ENCODE data around the gene PLD5. TPM values are rescaled to one million over a fixed set of nuclear protein-coding genes. Genes with fewer than 3 reads are reported as not detected.

Gene PLD5
- total and polyA plus RNA-seq, 11 donors, result 0.05 to 0.96 (median 0.21) TPM; not detected in 2

GRCh38 chr1:242449661-242450060 is 74.8 kb downstream of the PLD5 start:
- Histone ChIP-seq H3K9me3 (no peaks in the 10 kb centered on the region), H3K27me3 (peaks cover 0 to 38% (median 0%) of the 10 kb centered on the region in 9 donors), H3K36me3 (no peaks in the 10 kb centered on the region), H3K4me3 (no peak overlapping the region), H3K27ac (no peak overlapping the region), H3K4me1 (no peaks in the 10 kb centered on the region)
- ATAC-seq (no peak), DNase-seq (no peak)
- intact Hi-C loops (cut with DNase I), result loop anchor here in 4 of 10 donors (5.0 to 10.0 kb wide), 3 partner anchors 425 to 875 kb away; no protein-coding TSS in a partner anchor
- TF ChIP-seq POLR2A (IDR thresholded peaks at IDR 0.05) (no peak), CTCF (IDR thresholded peaks at IDR 0.05) (no peak)
- 68 to 73% (median 71%) methylated on average over 9 of the region's 9 CpGs for WGBS, 4 donors

GRCh38 chr1:242448910-242449645 is 75.4 kb downstream of the PLD5 start:
- 48 to 56% (median 51%) methylated on average over 12 of the region's 12 CpGs for WGBS, 4 donors

GRCh38 chr1:242447689-242448088 is 76.8 kb downstream of the PLD5 start:
- intact Hi-C loops (cut with DNase I), result no loop called here
- 57 to 73% (median 62%) methylated on average over 7 of the region's 7 CpGs for WGBS, 4 donors
- Histone ChIP-seq H3K36me3 (no peaks in the 10 kb centered on the region), H3K4me3 (no peak overlapping the region), H3K9me3 (no peaks in the 10 kb centered on the region), H3K4me1 (no peaks in the 10 kb centered on the region), H3K27ac (no peak overlapping the region), H3K27me3 (peaks cover 0 to 32% (median 0%) of the 10 kb centered on the region in 9 donors)
- ATAC-seq (no peak), DNase-seq (no peak)
- TF ChIP-seq POLR2A (IDR thresholded peaks at IDR 0.05), result no peak
- TF ChIP-seq CTCF (IDR thresholded peaks at IDR 0.05), result no peak

More at GRCh38 chr1:242448910-242449645, 75.4 kb downstream of the PLD5 start:
- Histone ChIP-seq H3K27ac (no peak overlapping the region), H3K4me3 (no peak overlapping the region), H3K27me3 (peaks cover 0 to 38% (median 0%) of the 10 kb centered on the region in 9 donors), H3K9me3 (no peaks in the 10 kb centered on the region), H3K36me3 (no peaks in the 10 kb centered on the region), H3K4me1 (no peaks in the 10 kb centered on the region)
- TF ChIP-seq CTCF (IDR thresholded peaks at IDR 0.05), result no peak
- TF ChIP-seq POLR2A (IDR thresholded peaks at IDR 0.05), result no peak
- intact Hi-C loops (cut with DNase I), result no loop called here
- DNase-seq, result no peak
- no peak for ATAC-seq

- H3K4me3 ChIP-seq, result no peak overlapping the region
- 86 to 95% (median 89%) methylated on average over 1 of the region's 1 CpG for WGBS, 4 donors
- H3K9me3 ChIP-seq, result no peaks in the 10 kb centered on the region
- ATAC-seq, result no peak
- intact Hi-C loops (cut with DNase I), result no loop called here
- H3K36me3 ChIP-seq, result no peaks in the 10 kb centered on the region
- H3K4me1 ChIP-seq, result no peaks in the 10 kb centered on the region
- H3K27me3 ChIP-seq, result peaks cover 0 to 6% (median 0%) of the 10 kb centered on the region in 9 donors
- no peak for TF ChIP-seq CTCF (IDR thresholded peaks at IDR 0.05)
- no peak for TF ChIP-seq POLR2A (IDR thresholded peaks at IDR 0.05)
- H3K27ac ChIP-seq, result no peak overlapping the region
- no peak for DNase-seq
Observed at GRCh38 chr1:242440757-242441156, 83.7 kb downstream of the PLD5 start.
